ENCODE measurements around the gene SPANXB1.

- TF ChIP-seq CTCF (IDR thresholded peaks at IDR 0.05), result no peak
- no peak for TF ChIP-seq POLR2A (IDR thresholded peaks at IDR 0.05)
Measured at GRCh38 chrX:140967036-140967435, 35.4 kb upstream of the SPANXB1 start.

All from right lobe of liver (tissue), 4 donors.